H9 (cell line): Measurements from ENCODE around the gene ZSWIM5. TPM values are rescaled to one million over a fixed set of nuclear protein-coding genes. Genes with fewer than 3 reads are reported as not detected.

ENCODE experiments used
- DNase-seq: peaks from one replicate; pipeline ENCODE4 v3.0.0-alpha.2; 2017
- H2AFZ ChIP-seq: one replicate; pipeline ENCODE4 v1.6.1; 2013; ENCODE audit warnings: mild to moderate bottlenecking, low read length, control low read depth, moderate library complexity
- H2AK5ac ChIP-seq: 2 replicates; pipeline ENCODE4 v1.6.1; 2013; ENCODE audit warnings: low read length, control low read depth, mixed read lengths; ENCODE audit not compliant: insufficient read length
- H2BK120ac ChIP-seq: one replicate; pipeline ENCODE4 v1.6.1; 2013; ENCODE audit warnings: low read depth, mild to moderate bottlenecking, low read length, control low read depth, inconsistent platforms; ENCODE audit not compliant: poor library complexity, severe bottlenecking
- H2BK12ac ChIP-seq: 2 replicates; pipeline ENCODE4 v1.6.1; 2013; ENCODE audit warnings: low read length, control low read depth, mixed read lengths, low read depth; ENCODE audit not compliant: insufficient read length
- H2BK15ac ChIP-seq: 2 replicates; pipeline ENCODE4 v1.6.1; 2013; ENCODE audit warnings: low read depth, low read length, control low read depth
- H2BK20ac ChIP-seq: one replicate; pipeline ENCODE4 v1.6.1; 2013; ENCODE audit warnings: low read depth, mild to moderate bottlenecking, low read length, control low read depth, inconsistent platforms; ENCODE audit not compliant: poor library complexity, severe bottlenecking
- H2BK5ac ChIP-seq: 2 replicates; pipeline ENCODE4 v1.6.1; 2013; ENCODE audit warnings: low read length, control low read depth, mixed read lengths; ENCODE audit not compliant: insufficient read length
- H3K14ac ChIP-seq: 2 replicates; pipeline ENCODE4 v1.6.1; 2013; ENCODE audit warnings: low read length, control low read depth; ENCODE audit not compliant: insufficient read depth
- H3K18ac ChIP-seq: 2 replicates; pipeline ENCODE4 v1.6.1; 2013; ENCODE audit warnings: low read depth, mild to moderate bottlenecking, mixed read lengths, low read length, control low read depth; ENCODE audit not compliant: insufficient read length
- H3K23ac ChIP-seq: 2 replicates; pipeline ENCODE4 v1.6.1; 2013; ENCODE audit warnings: low read length, control low read depth, mixed read lengths, low read depth; ENCODE audit not compliant: insufficient read length
- H3K23me2 ChIP-seq: 2 replicates; pipeline ENCODE4 v1.6.1; 2013; ENCODE audit warnings: low read depth, mild to moderate bottlenecking, mixed read lengths, low read length, control low read depth; ENCODE audit not compliant: insufficient read length, poor library complexity, severe bottlenecking
- H3K27ac ChIP-seq: 2 replicates; pipeline ENCODE4 v1.5.1; 2013; ENCODE audit warnings: low read length, control low read depth, mixed read lengths, low read depth; ENCODE audit not compliant: insufficient read length
- H3K27me3 ChIP-seq: 2 replicates; pipeline ENCODE4 v1.6.1; 2013; ENCODE audit warnings: low read length, control low read depth, inconsistent platforms; ENCODE audit not compliant: insufficient read depth
- H3K4ac ChIP-seq: 2 replicates; pipeline ENCODE4 v1.6.1; 2013; ENCODE audit warnings: low read depth, mild to moderate bottlenecking, control low read depth, inconsistent platforms, low read length, moderate library complexity
- H3K4me1 ChIP-seq: 2 replicates; pipeline ENCODE4 v1.6.1; 2013; ENCODE audit warnings: low read length, control low read depth, inconsistent platforms; ENCODE audit not compliant: insufficient read depth
- H3K4me2 ChIP-seq: 2 replicates; pipeline ENCODE4 v1.6.1; 2013; ENCODE audit warnings: low read length, control low read depth, mixed read lengths; ENCODE audit not compliant: insufficient read length, insufficient read depth
- H3K56ac ChIP-seq: 2 replicates; pipeline ENCODE4 v1.6.1; 2013; ENCODE audit warnings: low read depth, mild to moderate bottlenecking, mixed read lengths, low read length, control low read depth; ENCODE audit not compliant: insufficient read length
- H3K79me1 ChIP-seq: 2 replicates; pipeline ENCODE4 v1.6.1; 2013; ENCODE audit warnings: low read depth, mild to moderate bottlenecking, moderate library complexity, low read length, control low read depth, inconsistent platforms; ENCODE audit not compliant: insufficient read depth, poor library complexity, severe bottlenecking
- H3K79me2 ChIP-seq: 2 replicates; pipeline ENCODE4 v1.6.1; 2013; ENCODE audit warnings: low read length, control low read depth, inconsistent platforms; ENCODE audit not compliant: insufficient read depth
- H3K9ac ChIP-seq: 2 replicates; pipeline ENCODE4 v1.6.1; 2013; ENCODE audit warnings: low read length, control low read depth, mixed read lengths; ENCODE audit not compliant: insufficient read length; ENCODE audit errors: extremely low read depth
- H3K9me3 ChIP-seq: one replicate; pipeline ENCODE4 v1.6.1; 2013; ENCODE audit warnings: low read depth, low read length, inconsistent platforms; ENCODE audit not compliant: control insufficient read depth
- H3T11ph ChIP-seq: one replicate; pipeline ENCODE4 v1.6.1; 2013; ENCODE audit warnings: mild to moderate bottlenecking, low read length, control low read depth, inconsistent platforms
- H4K20me1 ChIP-seq: one replicate; pipeline ENCODE4 v1.6.1; 2013; ENCODE audit not compliant: control insufficient read depth, insufficient read length, insufficient read depth
- H4K5ac ChIP-seq: 2 replicates; pipeline ENCODE4 v1.6.1; 2013; ENCODE audit warnings: low read depth, mild to moderate bottlenecking, mixed read lengths, low read length, control low read depth; ENCODE audit not compliant: insufficient read length
- H4K8ac ChIP-seq: replicated peaks from 2 replicates; pipeline ENCODE4 v1.6.1; 2013; ENCODE audit warnings: low read length, control low read depth, mixed read lengths, low read depth; ENCODE audit not compliant: insufficient read length
- H4K91ac ChIP-seq: 2 replicates; pipeline ENCODE4 v1.6.1; 2013; ENCODE audit warnings: low read depth, mild to moderate bottlenecking, moderate library complexity, mixed read lengths, low read length, control low read depth; ENCODE audit not compliant: insufficient read length
- H3K27ac Mint-ChIP-seq, 3 experiments: 2 replicates in 2 of 3; 3 replicates in 1 of 3; pipeline ENCODE4 v1.8.0; 2020 to 2021; ENCODE audit warnings: mixed read lengths in 3 of 3, mild to moderate bottlenecking in 1 of 3, moderate library complexity in 1 of 3
- H3K27me3 Mint-ChIP-seq: 2 replicates; pipeline ENCODE4 v1.8.0; 2021; ENCODE audit warnings: low read depth, mild to moderate bottlenecking, moderate library complexity, mixed read lengths
- H3K36me3 Mint-ChIP-seq, 3 experiments: 2 replicates in 2 of 3; 3 replicates in 1 of 3; pipeline ENCODE4 v1.8.0; 2020 to 2021; ENCODE audit warnings: low read depth in 3 of 3, mixed read lengths in 3 of 3; ENCODE audit not compliant: insufficient read depth in 1 of 3
- H3K4me1 Mint-ChIP-seq, 2 experiments: 2 replicates each; pipeline ENCODE4 v1.8.0; 2020; ENCODE audit warnings: mixed read lengths in 2 of 2
- H3K4me3 Mint-ChIP-seq, 2 experiments: 2 replicates in 1 of 2; 3 replicates in 1 of 2; pipeline ENCODE4 v1.8.0; 2020 to 2021; ENCODE audit warnings: mild to moderate bottlenecking in 2 of 2, mixed read lengths in 2 of 2, moderate library complexity in 1 of 2
- H3K9me3 Mint-ChIP-seq, 2 experiments: 2 replicates in 1 of 2; 3 replicates in 1 of 2; pipeline ENCODE4 v1.8.0; 2020; ENCODE audit warnings: mild to moderate bottlenecking in 2 of 2, mixed read lengths in 2 of 2, moderate library complexity in 1 of 2
- WGBS: extraction: QIAGEN DNeasy Blood & Tissue Kit; methylation state at CpG from one replicate; pipeline ENCODE4 v1.1.7; 2013; ENCODE audit warnings: missing lambda C conversion rate, low lambda C conversion rate, mixed read lengths; ENCODE audit not compliant: insufficient read length; ENCODE audit errors: extremely low coverage; 5-methylcytosine and 5-hydroxymethylcytosine counted together
- total RNA-seq: library from RNA; stranded (reverse); gene quantifications from 2 replicates; pipeline ENCODE4 v1.2.1, GENCODE V29; 2021
- TF ChIP-seq, protein P1 (sequence below): fragments of 200-600 bp; sonication (generic); conservative IDR thresholded peaks from 3 replicates; pipeline ENCODE4 v1.8.0; 2021; ENCODE audit warnings: antibody characterized with exemption, mild to moderate bottlenecking

Gene ZSWIM5
- total RNA-seq, 1 experiment from 2014 or later: 3.5 TPM

DNA sequence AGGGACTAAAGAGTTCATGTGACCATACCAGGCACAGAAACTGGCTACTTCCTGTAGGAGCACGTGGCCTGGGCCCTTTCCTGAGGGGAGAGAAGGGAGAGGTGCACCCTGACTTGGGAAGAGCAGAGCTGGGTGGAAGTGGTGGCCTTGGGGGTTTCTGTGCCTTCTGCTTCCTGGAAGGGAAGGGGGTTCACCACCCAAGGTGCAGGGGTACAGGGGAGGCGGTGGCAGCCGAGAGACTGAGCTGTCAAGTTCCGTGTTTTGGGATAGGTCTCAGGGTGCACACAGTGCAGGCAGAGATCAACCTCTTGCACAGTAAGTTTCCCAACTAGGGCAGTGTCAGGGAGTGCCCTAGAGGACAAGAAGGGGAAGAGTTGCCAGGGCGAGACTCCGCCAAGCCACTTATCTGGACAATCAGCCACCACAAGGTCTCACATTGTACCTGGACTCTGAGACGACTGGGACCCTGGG is 205.4 kb downstream of the ZSWIM5 start:
- H3K9me3 Mint-ChIP-seq: no peaks in the 10 kb centered on the region
- no peak overlapping the region for H2BK5ac ChIP-seq
- DNase-seq: no peak

More for the DNA sequence above, 205.4 kb downstream of the ZSWIM5 start:
- Mint-ChIP-seq H3K27ac (peak overlapping the region in 2 of 3 experiments; percentile 9 to 43; a peak in 3 of 7 replicates), H3K27me3 (no peaks in the 10 kb centered on the region), H3K36me3 (peaks cover 7 to 39% (median 32%) of the 10 kb centered on the region in 3 experiments; a peak in 6 of 7 replicates), H3K4me1 (peaks cover 4 to 6% of the 10 kb centered on the region in 2 experiments; a peak in 3 of 4 replicates), H3K4me3 (no peak overlapping the region)
- H4K8ac ChIP-seq: no peak overlapping the region
- no peak overlapping the region for H2BK120ac ChIP-seq
- no peaks in the 10 kb centered on the region for H3K9me3 ChIP-seq
- TF ChIP-seq, protein P1, sequence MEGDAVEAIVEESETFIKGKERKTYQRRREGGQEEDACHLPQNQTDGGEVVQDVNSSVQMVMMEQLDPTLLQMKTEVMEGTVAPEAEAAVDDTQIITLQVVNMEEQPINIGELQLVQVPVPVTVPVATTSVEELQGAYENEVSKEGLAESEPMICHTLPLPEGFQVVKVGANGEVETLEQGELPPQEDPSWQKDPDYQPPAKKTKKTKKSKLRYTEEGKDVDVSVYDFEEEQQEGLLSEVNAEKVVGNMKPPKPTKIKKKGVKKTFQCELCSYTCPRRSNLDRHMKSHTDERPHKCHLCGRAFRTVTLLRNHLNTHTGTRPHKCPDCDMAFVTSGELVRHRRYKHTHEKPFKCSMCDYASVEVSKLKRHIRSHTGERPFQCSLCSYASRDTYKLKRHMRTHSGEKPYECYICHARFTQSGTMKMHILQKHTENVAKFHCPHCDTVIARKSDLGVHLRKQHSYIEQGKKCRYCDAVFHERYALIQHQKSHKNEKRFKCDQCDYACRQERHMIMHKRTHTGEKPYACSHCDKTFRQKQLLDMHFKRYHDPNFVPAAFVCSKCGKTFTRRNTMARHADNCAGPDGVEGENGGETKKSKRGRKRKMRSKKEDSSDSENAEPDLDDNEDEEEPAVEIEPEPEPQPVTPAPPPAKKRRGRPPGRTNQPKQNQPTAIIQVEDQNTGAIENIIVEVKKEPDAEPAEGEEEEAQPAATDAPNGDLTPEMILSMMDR: no peak
- H3K4me1 ChIP-seq: no peaks in the 10 kb centered on the region
- no peak overlapping the region for H3K23ac ChIP-seq
- H3K4me2 ChIP-seq: no peak overlapping the region
- no peaks in the 10 kb centered on the region for H3K79me2 ChIP-seq
- no peaks in the 10 kb centered on the region for H4K20me1 ChIP-seq
- H3K27ac ChIP-seq: no peak overlapping the region
- H4K5ac ChIP-seq: no peak overlapping the region
- no peaks in the 10 kb centered on the region for H3K79me1 ChIP-seq
- H3K4ac ChIP-seq: no peak overlapping the region
- WGBS: no CpG with 5 or more reads among the region's 7 CpGs
- H2BK12ac ChIP-seq: no peak overlapping the region
- H2AFZ ChIP-seq: no peak overlapping the region
- no peaks in the 10 kb centered on the region for H3K27me3 ChIP-seq
- H3K14ac ChIP-seq: no peak overlapping the region
- H3K56ac ChIP-seq: no peak overlapping the region
- H2AK5ac ChIP-seq: no peak overlapping the region
- no peak overlapping the region for H2BK20ac ChIP-seq
- H4K91ac ChIP-seq: no peak overlapping the region
- no peak overlapping the region for H3K9ac ChIP-seq
- no peak overlapping the region for H2BK15ac ChIP-seq
- H3T11ph ChIP-seq: no peak overlapping the region
- H3K18ac ChIP-seq: no peak overlapping the region
- no peaks in the 10 kb centered on the region for H3K23me2 ChIP-seq
